ENCODE measurements around the gene CELSR3. TPM values are rescaled to one million over a fixed set of nuclear protein-coding genes. Genes with fewer than 3 reads are reported as not detected.

The CELSR3 gene
- total RNA-seq, 1 experiment from 2014 or later: 23.9 TPM

- Histone ChIP-seq H4K20me1 (ENCODE audit: control insufficient read depth, insufficient read depth, insufficient read length) (no peaks in the 10 kb centered on the region), H3K23ac (ENCODE audit: insufficient read length, low read depth, low read length) (no peak overlapping the region), H3T11ph (ENCODE audit: low read length) (no peak overlapping the region), H2BK20ac (ENCODE audit: low read depth, low read length, poor library complexity, severe bottlenecking) (no peak overlapping the region), H3K23me2 (ENCODE audit: insufficient read length, low read depth, low read length, poor library complexity, severe bottlenecking) (peaks cover 8% of the 10 kb centered on the region), H3K4ac (ENCODE audit: low read depth, low read length) (no peak overlapping the region), H3K56ac (ENCODE audit: insufficient read length, low read depth, low read length) (no peak overlapping the region), H2BK15ac (ENCODE audit: low read depth, low read length) (no peak overlapping the region), H2AK5ac (ENCODE audit: insufficient read length, low read length) (no peak overlapping the region), H3K27ac (ENCODE audit: insufficient read length, low read depth, low read length) (no peak overlapping the region), H2AFZ (ENCODE audit: low read length) (no peak overlapping the region), H3K9ac (ENCODE audit: extremely low read depth, insufficient read length, low read length) (no peak overlapping the region), H3K27me3 (ENCODE audit: insufficient read depth, low read length) (no peaks in the 10 kb centered on the region), H3K4me2 (ENCODE audit: insufficient read depth, insufficient read length, low read length) (no peak overlapping the region), H3K14ac (ENCODE audit: insufficient read depth, low read length) (no peak overlapping the region), H3K79me1 (ENCODE audit: insufficient read depth, low read depth, low read length, poor library complexity, severe bottlenecking) (peaks cover 3% of the 10 kb centered on the region), H3K79me2 (ENCODE audit: insufficient read depth, low read length) (peaks cover 5% of the 10 kb centered on the region; the same call in 1 of the 2 replicates), H2BK5ac (ENCODE audit: insufficient read length, low read length) (no peak overlapping the region), H3K18ac (ENCODE audit: insufficient read length, low read depth, low read length) (no peak overlapping the region), H4K5ac (ENCODE audit: insufficient read length, low read depth, low read length) (no peak overlapping the region), H3K9me3 (ENCODE audit: control insufficient read depth, low read depth, low read length) (no peaks in the 10 kb centered on the region), H3K4me1 (ENCODE audit: insufficient read depth, low read length) (peaks cover 4% of the 10 kb centered on the region; the same call in 1 of the 2 replicates), H4K8ac (replicated peaks; ENCODE audit: insufficient read length, low read depth, low read length) (no peak overlapping the region), H2BK12ac (ENCODE audit: insufficient read length, low read depth, low read length) (no peak overlapping the region), H4K91ac (ENCODE audit: insufficient read length, low read depth, low read length) (no peak overlapping the region), H2BK120ac (ENCODE audit: low read depth, low read length, poor library complexity, severe bottlenecking) (no peak overlapping the region)
- WGBS (ENCODE audit: extremely low coverage, insufficient read length, low lambda C conversion rate): no CpG with 5 or more reads among the region's 9 CpGs
- Mint-ChIP-seq H3K27ac (no peak overlapping the region; a peak in 1 of 7 replicates), H3K27me3 (ENCODE audit: low read depth) (no peaks in the 10 kb centered on the region; the same call in 1 of the 2 replicates), H3K4me1 (peaks cover 17 to 21% of the 10 kb centered on the region in 2 experiments), H3K4me3 (peak overlapping the region in 1 of 2 experiments; percentile 22; a peak in 2 of 5 replicates), H3K9me3 (no peaks in the 10 kb centered on the region), H3K36me3 (ENCODE audit: insufficient read depth in 1 of 3, low read depth in 3 of 3) (peaks cover 30 to 65% (median 53%) of the 10 kb centered on the region in 3 experiments)
- no peak for DNase-seq
- TF ChIP-seq CTCF (conservative IDR thresholded peaks at IDR 0.05): no peak
Observed at GRCh38 chr3:48682786-48683185, 20.1 kb upstream of the CELSR3 start.

Data from H9 (cell line).